Esophagus squamous epithelium (tissue), 4 donors: ENCODE results near the gene APP.

Source experiments
- POLR2A ChIP-seq, 4 donors: fragments of 450-650 bp; IDR thresholded peaks; one replicate each; pipeline ENCODE4 v1.6.1; 2017; ENCODE audit warnings: antibody characterized with exemption in 4 of 4, mild to moderate bottlenecking in 4 of 4, moderate library complexity in 3 of 4
- TF ChIP-seq, protein P1 (sequence below), 6 experiments: fragments of 450-650 bp in 4 of 6; fragments of 200-600 bp in 2 of 6; sonication (generic) in 2 of 6; IDR thresholded peaks; one replicate each; pipeline ENCODE4 v1.5.1; 2016 to 2019; ENCODE audit warnings: antibody characterized with exemption in 6 of 6, mild to moderate bottlenecking in 4 of 6, moderate library complexity in 4 of 6

GRCh38 chr21:25905126-25905525 lies 265.4 kb downstream of the APP start:
- TF ChIP-seq, protein P1, sequence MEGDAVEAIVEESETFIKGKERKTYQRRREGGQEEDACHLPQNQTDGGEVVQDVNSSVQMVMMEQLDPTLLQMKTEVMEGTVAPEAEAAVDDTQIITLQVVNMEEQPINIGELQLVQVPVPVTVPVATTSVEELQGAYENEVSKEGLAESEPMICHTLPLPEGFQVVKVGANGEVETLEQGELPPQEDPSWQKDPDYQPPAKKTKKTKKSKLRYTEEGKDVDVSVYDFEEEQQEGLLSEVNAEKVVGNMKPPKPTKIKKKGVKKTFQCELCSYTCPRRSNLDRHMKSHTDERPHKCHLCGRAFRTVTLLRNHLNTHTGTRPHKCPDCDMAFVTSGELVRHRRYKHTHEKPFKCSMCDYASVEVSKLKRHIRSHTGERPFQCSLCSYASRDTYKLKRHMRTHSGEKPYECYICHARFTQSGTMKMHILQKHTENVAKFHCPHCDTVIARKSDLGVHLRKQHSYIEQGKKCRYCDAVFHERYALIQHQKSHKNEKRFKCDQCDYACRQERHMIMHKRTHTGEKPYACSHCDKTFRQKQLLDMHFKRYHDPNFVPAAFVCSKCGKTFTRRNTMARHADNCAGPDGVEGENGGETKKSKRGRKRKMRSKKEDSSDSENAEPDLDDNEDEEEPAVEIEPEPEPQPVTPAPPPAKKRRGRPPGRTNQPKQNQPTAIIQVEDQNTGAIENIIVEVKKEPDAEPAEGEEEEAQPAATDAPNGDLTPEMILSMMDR (IDR thresholded peaks at IDR 0.05), result no peak
- no peak for TF ChIP-seq POLR2A (IDR thresholded peaks at IDR 0.05)
